Measurements from ENCODE around the gene PTCH1.

The PTCH1 gene

GRCh38 chr9:95557142-95557541 is 40.4 kb upstream of the PTCH1 start:
- Histone ChIP-seq H3K27ac (replicated peaks) (no peak overlapping the region), H3K27me3 (ENCODE audit: insufficient read depth, poor library complexity, severe bottlenecking) (peaks cover 4% of the 10 kb centered on the region), H3K4me3 (replicated peaks; ENCODE audit: insufficient read depth, low read length) (no peak overlapping the region)
- no peak for DNase-seq (ENCODE audit: low read depth in 1 of 2, low spot score in 1 of 2)
- TF ChIP-seq SPI1 (IDR thresholded peaks at IDR 0.05; ENCODE audit: borderline replicate concordance, low read depth) (no peak), POLR2AphosphoS5 (IDR thresholded peaks at IDR 0.05; ENCODE audit: low read depth) (no peak), CTCF (IDR thresholded peaks at IDR 0.05; ENCODE audit: insufficient read depth, low read length) (no peak), GABPA (IDR thresholded peaks at IDR 0.05; ENCODE audit: low read depth) (no peak)
- TF ChIP-seq, protein P1, sequence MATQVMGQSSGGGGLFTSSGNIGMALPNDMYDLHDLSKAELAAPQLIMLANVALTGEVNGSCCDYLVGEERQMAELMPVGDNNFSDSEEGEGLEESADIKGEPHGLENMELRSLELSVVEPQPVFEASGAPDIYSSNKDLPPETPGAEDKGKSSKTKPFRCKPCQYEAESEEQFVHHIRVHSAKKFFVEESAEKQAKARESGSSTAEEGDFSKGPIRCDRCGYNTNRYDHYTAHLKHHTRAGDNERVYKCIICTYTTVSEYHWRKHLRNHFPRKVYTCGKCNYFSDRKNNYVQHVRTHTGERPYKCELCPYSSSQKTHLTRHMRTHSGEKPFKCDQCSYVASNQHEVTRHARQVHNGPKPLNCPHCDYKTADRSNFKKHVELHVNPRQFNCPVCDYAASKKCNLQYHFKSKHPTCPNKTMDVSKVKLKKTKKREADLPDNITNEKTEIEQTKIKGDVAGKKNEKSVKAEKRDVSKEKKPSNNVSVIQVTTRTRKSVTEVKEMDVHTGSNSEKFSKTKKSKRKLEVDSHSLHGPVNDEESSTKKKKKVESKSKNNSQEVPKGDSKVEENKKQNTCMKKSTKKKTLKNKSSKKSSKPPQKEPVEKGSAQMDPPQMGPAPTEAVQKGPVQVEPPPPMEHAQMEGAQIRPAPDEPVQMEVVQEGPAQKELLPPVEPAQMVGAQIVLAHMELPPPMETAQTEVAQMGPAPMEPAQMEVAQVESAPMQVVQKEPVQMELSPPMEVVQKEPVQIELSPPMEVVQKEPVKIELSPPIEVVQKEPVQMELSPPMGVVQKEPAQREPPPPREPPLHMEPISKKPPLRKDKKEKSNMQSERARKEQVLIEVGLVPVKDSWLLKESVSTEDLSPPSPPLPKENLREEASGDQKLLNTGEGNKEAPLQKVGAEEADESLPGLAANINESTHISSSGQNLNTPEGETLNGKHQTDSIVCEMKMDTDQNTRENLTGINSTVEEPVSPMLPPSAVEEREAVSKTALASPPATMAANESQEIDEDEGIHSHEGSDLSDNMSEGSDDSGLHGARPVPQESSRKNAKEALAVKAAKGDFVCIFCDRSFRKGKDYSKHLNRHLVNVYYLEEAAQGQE (IDR thresholded peaks at IDR 0.05; ENCODE audit: insufficient replicate concordance, low read depth) = no peak

GRCh38 chr9:95556521-95556920 is 39.8 kb upstream of the PTCH1 start:
- H3K4me3 ChIP-seq (replicated peaks; ENCODE audit: insufficient read depth, low read length) = no peak overlapping the region
- H3K27me3 ChIP-seq (ENCODE audit: insufficient read depth, poor library complexity, severe bottlenecking) = no peaks in the 10 kb centered on the region
- TF ChIP-seq GABPA (IDR thresholded peaks at IDR 0.05; ENCODE audit: low read depth) = no peak
- TF ChIP-seq, protein P1 (IDR thresholded peaks at IDR 0.05; ENCODE audit: insufficient replicate concordance, low read depth) = no peak
- no peak for TF ChIP-seq SPI1 (IDR thresholded peaks at IDR 0.05; ENCODE audit: borderline replicate concordance, low read depth)
- no peak for TF ChIP-seq CTCF (IDR thresholded peaks at IDR 0.05; ENCODE audit: insufficient read depth, low read length)
- no peak for TF ChIP-seq POLR2AphosphoS5 (IDR thresholded peaks at IDR 0.05; ENCODE audit: low read depth)
- H3K27ac ChIP-seq (replicated peaks) = no peak overlapping the region
- DNase-seq (ENCODE audit: low read depth in 1 of 2, low spot score in 1 of 2) = no peak

DNA sequence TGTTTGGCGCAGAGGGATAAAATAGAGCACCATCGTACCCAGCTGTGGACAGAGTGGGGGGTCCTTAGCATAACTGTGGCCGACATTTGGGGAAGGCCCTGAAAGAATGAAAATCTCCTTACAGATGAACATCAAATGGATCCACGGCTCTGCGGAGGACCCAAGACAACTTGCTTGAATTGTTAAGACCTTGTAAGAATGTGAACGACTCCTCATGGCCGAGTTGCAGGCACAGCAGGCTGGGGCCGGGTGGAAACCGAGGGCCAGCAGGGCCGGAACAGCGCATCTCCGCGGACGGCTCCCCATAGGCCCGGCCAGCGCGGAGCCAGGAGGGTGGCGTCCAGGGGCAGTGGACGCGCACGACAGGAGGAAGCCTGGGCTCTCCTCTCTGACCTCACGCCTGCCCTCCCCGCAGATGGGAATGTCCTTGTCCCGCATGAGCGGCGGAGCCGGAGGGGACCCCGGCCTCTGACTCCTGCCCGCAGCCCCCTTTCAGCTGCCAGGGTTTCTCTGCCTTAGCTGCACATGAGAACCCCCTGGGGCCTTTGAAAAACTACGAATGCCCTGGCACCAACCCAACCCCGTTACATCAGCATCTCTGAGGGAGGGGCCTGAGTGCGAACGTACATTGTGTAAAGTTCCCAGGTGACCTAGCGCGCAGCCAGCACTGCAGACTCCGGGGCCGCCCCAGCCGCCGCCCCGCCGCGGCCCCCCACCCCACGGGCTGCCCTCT is 36.2 kb upstream of the PTCH1 start:
- no peak for DNase-seq (ENCODE audit: low read depth in 1 of 2, low spot score in 1 of 2)
- H3K27ac ChIP-seq (replicated peaks) = no peak overlapping the region
- TF ChIP-seq SPI1 (IDR thresholded peaks at IDR 0.05; ENCODE audit: borderline replicate concordance, low read depth) (no peak), CTCF (IDR thresholded peaks at IDR 0.05; ENCODE audit: insufficient read depth, low read length) (no peak)
- no peak overlapping the region for H3K4me3 ChIP-seq (replicated peaks; ENCODE audit: insufficient read depth, low read length)
- H3K27me3 ChIP-seq (ENCODE audit: insufficient read depth, poor library complexity, severe bottlenecking) = no peaks in the 10 kb centered on the region

DNA sequence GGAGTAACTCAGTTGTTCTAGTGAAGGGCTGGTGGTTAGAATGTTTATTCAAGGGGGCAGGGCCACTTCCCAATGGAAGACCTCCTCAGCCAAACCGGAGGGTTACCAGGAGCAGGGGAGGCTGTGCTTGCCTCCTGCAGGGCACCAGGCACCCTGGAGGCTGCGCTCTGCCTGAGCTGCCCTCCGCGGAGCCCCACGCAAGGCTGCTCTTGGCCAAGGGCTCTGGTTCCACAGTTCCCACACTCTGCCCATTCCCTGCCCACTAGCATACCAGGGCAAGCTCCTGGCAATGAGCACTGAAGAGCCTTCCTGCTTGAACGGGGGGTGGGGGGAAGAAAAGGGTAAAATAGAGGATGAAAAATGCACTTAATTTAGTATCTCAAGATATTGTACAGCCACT is 35.5 kb upstream of the PTCH1 start:
- TF ChIP-seq, protein P1 (IDR thresholded peaks at IDR 0.05; ENCODE audit: insufficient replicate concordance, low read depth) = no peak
- no peak for TF ChIP-seq CTCF (IDR thresholded peaks at IDR 0.05; ENCODE audit: insufficient read depth, low read length)
- TF ChIP-seq SPI1 (IDR thresholded peaks at IDR 0.05; ENCODE audit: borderline replicate concordance, low read depth) = no peak
- no peak for TF ChIP-seq POLR2AphosphoS5 (IDR thresholded peaks at IDR 0.05; ENCODE audit: low read depth)
- TF ChIP-seq GABPA (IDR thresholded peaks at IDR 0.05; ENCODE audit: low read depth) = no peak
- no peak for DNase-seq (ENCODE audit: low read depth in 1 of 2, low spot score in 1 of 2)

More for the DNA sequence above, 35.5 kb upstream of the PTCH1 start:
- H3K4me3 ChIP-seq (replicated peaks; ENCODE audit: insufficient read depth, low read length) = no peak overlapping the region
- H3K27ac ChIP-seq (replicated peaks) = no peak overlapping the region
- no peaks in the 10 kb centered on the region for H3K27me3 ChIP-seq (ENCODE audit: insufficient read depth, poor library complexity, severe bottlenecking)
